ENCODE data around the gene KLF3.

GRCh38 chr4:38625508-38625907, 38.5 kb upstream of the KLF3 start:
- TF ChIP-seq CTCF (IDR thresholded peaks at IDR 0.05) (no peak), POLR2A (IDR thresholded peaks at IDR 0.05) (no peak), POLR2AphosphoS5 (IDR thresholded peaks at IDR 0.05) (no peak)
